SK-N-SH treated with all-trans-retinoic acid at 6 μM for 48 hours (cell line): ENCODE data around the gene PLBD2.

Experiments
- ARNTL ChIP-seq: fragments of 450-650 bp; formaldehyde crosslinking; IDR thresholded peaks from 2 replicates; pipeline ENCODE4 v1.5.0; 2020; ENCODE audit warnings: low read depth, mild to moderate bottlenecking, moderate library complexity, borderline replicate concordance
- CREB5 ChIP-seq: fragments of 250-450 bp; sonication (Bioruptor Pico); IDR thresholded peaks from 2 replicates; pipeline ENCODE4 v1.5.1; 2020; ENCODE audit warnings: low read depth, mild to moderate bottlenecking, moderate library complexity
- CSDC2 ChIP-seq: fragments of 250-450 bp; sonication (Bioruptor Pico); IDR thresholded peaks from 2 replicates; pipeline ENCODE4 v1.5.0; 2020; ENCODE audit warnings: mild to moderate bottlenecking, moderate library complexity
- ESRRG ChIP-seq: fragments of 250-450 bp; sonication (Bioruptor Pico); IDR thresholded peaks from 2 replicates; pipeline ENCODE4 v1.6.1; 2021; ENCODE audit warnings: mild to moderate bottlenecking
- GLIS3 ChIP-seq: fragments of 250-450 bp; sonication (Bioruptor Pico); IDR thresholded peaks from 2 replicates; pipeline ENCODE4 v1.5.0; 2020; ENCODE audit warnings: mild to moderate bottlenecking, moderate library complexity
- OSR1 ChIP-seq: fragments of 250-450 bp; sonication (Bioruptor Pico); IDR thresholded peaks from 2 replicates; pipeline ENCODE4 v1.8.0; 2022; ENCODE audit warnings: moderate library complexity, mild to moderate bottlenecking, inconsistent platforms
- PATZ1 ChIP-seq: fragments of 250-450 bp; sonication (Bioruptor Pico); IDR thresholded peaks from 2 replicates; pipeline ENCODE4 v1.8.0; 2020; ENCODE audit warnings: mild to moderate bottlenecking, moderate library complexity, borderline replicate concordance
- POU6F1 ChIP-seq: fragments of 250-450 bp; sonication (Bioruptor Pico); IDR thresholded peaks from 2 replicates; pipeline ENCODE4 v1.8.0; 2021; ENCODE audit warnings: low read depth, mild to moderate bottlenecking, moderate library complexity, borderline replicate concordance
- PPARA ChIP-seq: fragments of 250-450 bp; sonication (Bioruptor Pico); IDR thresholded peaks from 2 replicates; pipeline ENCODE4 v1.5.0; 2020; ENCODE audit warnings: mild to moderate bottlenecking, borderline replicate concordance
- TOX ChIP-seq: fragments of 250-450 bp; sonication (Bioruptor Pico); IDR thresholded peaks from 2 replicates; pipeline ENCODE4 v1.8.0; 2021; ENCODE audit warnings: mild to moderate bottlenecking, moderate library complexity, borderline replicate concordance
- ZFP30 ChIP-seq: fragments of 450-650 bp; formaldehyde crosslinking; IDR thresholded peaks from 2 replicates; pipeline ENCODE4 v1.5.0; 2022; ENCODE audit warnings: mild to moderate bottlenecking, moderate library complexity

GRCh38 chr12:113420996-113421595, 62.7 kb downstream of the PLBD2 start:
- TF ChIP-seq OSR1 (no peak), PATZ1 (CRISPR knock-in tag) (no peak), GLIS3 (CRISPR knock-in tag) (no peak), PPARA (CRISPR knock-in tag) (no peak), CREB5 (CRISPR knock-in tag) (no peak), CSDC2 (CRISPR knock-in tag) (no peak), ESRRG (CRISPR knock-in tag) (no peak), TOX (CRISPR knock-in tag) (no peak), POU6F1 (CRISPR knock-in tag) (no peak), ARNTL (CRISPR knock-in tag) (no peak), ZFP30 (no peak)
